Left lung (tissue), 10 donors: Measurements from ENCODE around the gene LAMB3. TPM values are rescaled to one million over a fixed set of nuclear protein-coding genes. Genes with fewer than 3 reads are reported as not detected.
A peak's percentile ranks its signal among the peaks of the same experiment; 100 is the strongest.

ENCODE experiments used
- ATAC-seq: fragments of 200-7000 bp; cut with Tn5 transposase; one replicate; pipeline ENCODE4 v1.9.1; 2020; ENCODE audit warnings: moderate library complexity
- DNase-seq, 4 donors: peaks; one replicate each; pipeline ENCODE4 v3.0.0-alpha.2; 2013 to 2020
- H3K27ac ChIP-seq, 2 donors: fragments of 200-600 bp; sonication (generic) in 1 of 2; one replicate each; pipeline versions ENCODE4 v1.5.0 to v1.8.0; 2020 to 2021
- H3K27me3 ChIP-seq, 2 donors: fragments of 200-600 bp; sonication (generic) in 1 of 2; one replicate each; pipeline versions ENCODE4 v1.5.0 to v1.8.0; 2020 to 2021
- H3K36me3 ChIP-seq, 2 donors: fragments of 200-600 bp; sonication (generic) in 1 of 2; one replicate each; pipeline versions ENCODE4 v1.5.0 to v1.8.0; 2020 to 2021
- H3K4me1 ChIP-seq, 2 donors: fragments of 200-600 bp; one replicate each; pipeline ENCODE4 v1.8.0; 2021
- H3K4me3 ChIP-seq, 2 donors: fragments of 200-600 bp; sonication (generic) in 1 of 2; one replicate each; pipeline versions ENCODE4 v1.5.0 to v1.8.0; 2020 to 2021; ENCODE audit warnings: mild to moderate bottlenecking in 1 of 2
- H3K9me3 ChIP-seq, 2 donors: fragments of 200-600 bp; sonication (generic) in 1 of 2; one replicate each; pipeline versions ENCODE4 v1.5.0 to v1.8.0; 2020 to 2021
- CTCF ChIP-seq, 2 donors: fragments of 200-600 bp; sonication (generic) in 1 of 2; IDR thresholded peaks; one replicate each; pipeline versions ENCODE4 v1.5.0 to v1.8.0; 2021; ENCODE audit warnings: antibody characterized with exemption in 2 of 2
- intact Hi-C, 2 donors: fragments of 100-400 bp; cut with DNase I; formaldehyde crosslinking; loops; one replicate each; pipeline versions ENCODE4 v1.11.2 to v1.14.2; 2022
- polyA plus RNA-seq, 6 donors: library from polyadenylated mRNA; unstranded; fragments of 120-200 nt; gene quantifications; one replicate each; pipeline ENCODE4 v1.2.1, GENCODE V29; 2013; ENCODE audit not compliant: insufficient read length in 6 of 6
- total RNA-seq, 2 donors: library from RNA; stranded (reverse); fragmentation: NEBNext Ultra II Directional; extraction: Animal tissue kit (Norgen Biotek cat#: 25700); gene quantifications; one replicate each; pipeline ENCODE4 v1.2.1, GENCODE V29; 2021
- donor health status: DM: no; HTN: yes; CAD: no.
- donor health status: DM: no; HTN: no; CAD: no.

LAMB3 gene
- total and polyA plus RNA-seq, 8 donors: 54.1 to 126 (median 69.9) TPM

- Histone ChIP-seq H3K4me3 (no peak overlapping the region), H3K9me3 (no peaks in the 10 kb centered on the region), H3K27me3 (peaks cover 0 to 34% of the 10 kb centered on the region in 2 donors), H3K27ac (no peak overlapping the region), H3K36me3 (no peaks in the 10 kb centered on the region), H3K4me1 (peaks cover 5 to 28% of the 10 kb centered on the region in 2 donors)
- TF ChIP-seq CTCF (IDR thresholded peaks at IDR 0.05): no peak
- DNase-seq (peak in 1 of 4 donors; percentile 48), ATAC-seq (no peak)
- intact Hi-C loops: loop anchor here in 1 of 2 donors (10.0 kb wide), 1 partner anchor 112 kb away; no protein-coding TSS in a partner anchor
Observed at GRCh38 chr1:209686322-209686721, 34.1 kb upstream of the LAMB3 start.

GRCh38 chr1:209685821-209686220, 33.6 kb upstream of the LAMB3 start:
- Histone ChIP-seq H3K4me1 (peaks cover 4 to 23% of the 10 kb centered on the region in 2 donors), H3K27ac (no peak overlapping the region)

GRCh38 chr1:209678981-209679539, 26.8 kb upstream of the LAMB3 start:
- TF ChIP-seq CTCF (IDR thresholded peaks at IDR 0.05): no peak
- Histone ChIP-seq H3K27me3 (peaks cover 4 to 83% of the 10 kb centered on the region in 2 donors), H3K9me3 (no peaks in the 10 kb centered on the region), H3K4me1 (peaks cover 13 to 33% of the 10 kb centered on the region in 2 donors), H3K4me3 (no peak overlapping the region), H3K36me3 (no peaks in the 10 kb centered on the region), H3K27ac (no peak overlapping the region)
- ATAC-seq (no peak), DNase-seq (no peak)
- intact Hi-C loops: no loop called here

More at GRCh38 chr1:209685821-209686220, 33.6 kb upstream of the LAMB3 start:
- H3K27me3 ChIP-seq: peaks cover 0 to 39% of the 10 kb centered on the region in 2 donors
- ATAC-seq (no peak), DNase-seq (no peak)
- no peaks in the 10 kb centered on the region for H3K9me3 ChIP-seq
- TF ChIP-seq CTCF (IDR thresholded peaks at IDR 0.05): no peak
- intact Hi-C loops: loop anchor here in 1 of 2 donors (10.0 kb wide), 1 partner anchor 111 kb away; no protein-coding TSS in a partner anchor
- H3K4me3 ChIP-seq: no peak overlapping the region
- H3K36me3 ChIP-seq: no peaks in the 10 kb centered on the region

- no peaks in the 10 kb centered on the region for H3K36me3 ChIP-seq
- H3K9me3 ChIP-seq: no peaks in the 10 kb centered on the region
- peak overlapping the region; percentile 31 to 54 for H3K4me3 ChIP-seq
- TF ChIP-seq CTCF (IDR thresholded peaks at IDR 0.05): no peak
- DNase-seq (peak in 3 of 4 donors; percentile 46 to 86 (median 49)), ATAC-seq (peak; percentile 62)
- H3K4me1 ChIP-seq: peaks cover 19 to 58% of the 10 kb centered on the region in 2 donors
- intact Hi-C loops: no loop called here
- H3K27ac ChIP-seq: peak overlapping the region in 1 of 2 donors; percentile 84
- peaks cover 4 to 49% of the 10 kb centered on the region in 2 donors for H3K27me3 ChIP-seq
Observed at GRCh38 chr1:209675565-209676154, 23.4 kb upstream of the LAMB3 start.

- DNase-seq: peak; percentile 77 to 95 (median 88)
- ATAC-seq: peak; percentile 84
- no peak for TF ChIP-seq CTCF (IDR thresholded peaks at IDR 0.05)
- intact Hi-C loops: no loop called here
- Histone ChIP-seq H3K27me3 (peaks cover 4 to 43% of the 10 kb centered on the region in 2 donors), H3K4me1 (peaks cover 19 to 62% of the 10 kb centered on the region in 2 donors), H3K27ac (peak within 1 kb of the TSS in 1 of 2 donors; percentile 84), H3K9me3 (no peaks in the 10 kb centered on the region), H3K4me3 (peak within 1 kb of the TSS; percentile 31 to 54), H3K36me3 (no peaks in the 10 kb centered on the region)
Observed at GRCh38 chr1:209674957-209675564, 22.8 kb upstream of the LAMB3 start, which contains the start of gene G0S2. Gene G0S2, plus strand, starts transcription at chr1:209675412. Its CDS starts 273 bp downstream, at chr1:209675685.
